GM19467 (cell line): ENCODE measurements around the gene RHBG.

ENCODE experiments used
- ATAC-seq: cut with Tn5 transposase; IDR thresholded peaks from one replicate; pipeline ENCODE4 v1.9.1; 2021; ENCODE audit warnings: mild to moderate bottlenecking, moderate library complexity; ENCODE audit not compliant: unreplicated experiment

Gene RHBG

DNA sequence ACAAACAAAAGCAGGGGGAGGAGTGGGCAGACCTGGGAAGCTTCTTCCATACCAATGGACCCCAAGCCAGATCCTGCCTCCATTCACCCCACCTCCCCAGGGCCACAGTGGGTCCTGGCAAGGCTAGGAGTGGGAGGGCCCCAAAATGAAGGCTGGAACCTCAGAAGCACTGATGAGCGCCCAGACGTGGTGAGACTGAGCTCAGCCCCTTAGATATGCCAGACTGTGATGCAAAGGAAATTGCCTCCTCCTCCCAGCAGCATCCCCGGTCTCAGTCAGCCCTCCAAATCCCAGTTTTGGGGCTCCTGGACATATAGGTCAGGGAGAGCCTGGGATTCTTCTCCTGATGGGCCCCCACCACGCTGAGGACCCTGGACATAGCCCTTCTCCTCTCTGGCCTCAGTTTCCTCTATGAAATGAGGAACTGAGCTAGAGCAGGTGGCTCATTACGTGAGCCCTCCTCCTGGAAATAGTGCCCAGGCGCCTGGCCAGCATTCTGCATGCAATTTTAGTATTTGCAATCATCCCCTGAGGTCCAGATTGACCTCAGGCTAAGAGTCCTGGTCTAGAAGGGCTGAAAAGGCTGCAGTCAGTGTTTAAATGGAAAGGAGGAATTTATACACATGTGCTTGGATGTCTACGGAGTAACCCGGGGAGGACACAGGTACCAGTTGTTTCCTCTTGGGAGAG is 33.5 kb downstream of the RHBG start:
- ATAC-seq = no peak

GRCh38 chr1:156405670-156406069 is 36.7 kb downstream of the RHBG start:
- no peak for ATAC-seq

DNA sequence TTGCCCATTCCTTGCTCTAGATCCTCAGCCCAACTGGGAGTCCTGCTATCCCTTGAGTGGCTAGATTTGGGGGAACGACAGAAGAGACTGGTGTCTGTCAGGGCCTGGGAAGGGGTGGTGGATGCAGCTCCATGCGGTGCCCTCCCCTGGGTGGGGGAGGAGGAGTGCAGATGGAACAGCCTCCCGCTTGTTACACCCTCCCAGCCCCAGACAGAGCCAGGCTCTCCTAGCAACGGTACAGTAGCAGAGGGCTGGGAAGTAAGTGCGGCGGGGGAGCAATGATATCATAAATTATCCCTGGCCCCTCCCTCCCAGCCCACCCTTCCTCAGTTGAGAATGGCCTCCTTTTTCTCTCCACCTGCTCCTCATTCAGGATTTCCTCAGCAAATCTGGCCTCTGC is 37.2 kb downstream of the RHBG start:
- no peak for ATAC-seq

GRCh38 chr1:156407344-156407743 is 38.3 kb downstream of the RHBG start:
- no peak for ATAC-seq

- no peak for ATAC-seq
These were observed 38.7 kb downstream of the RHBG start for GRCh38 chr1:156407760-156408159.

DNA sequence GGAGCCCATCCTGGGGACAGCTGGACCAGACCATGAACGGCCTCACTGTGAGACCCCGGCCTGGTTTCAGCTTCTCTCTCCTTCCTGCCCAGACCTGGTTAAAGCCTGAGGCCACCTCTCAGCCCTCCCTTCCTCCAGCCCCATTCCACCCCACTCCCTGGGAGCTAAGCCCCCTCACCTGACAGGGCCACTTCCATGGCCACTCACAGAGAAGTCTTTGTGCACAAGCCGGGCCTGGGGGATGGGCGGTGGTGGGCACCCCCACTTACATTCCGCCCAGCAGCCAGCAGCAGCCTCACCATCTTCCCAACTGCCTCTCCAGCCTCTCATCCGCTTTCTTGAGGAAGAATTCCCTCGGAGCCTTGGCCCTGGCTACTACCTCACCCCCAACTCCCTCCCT is 40.4 kb downstream of the RHBG start:
- no peak for ATAC-seq

DNA sequence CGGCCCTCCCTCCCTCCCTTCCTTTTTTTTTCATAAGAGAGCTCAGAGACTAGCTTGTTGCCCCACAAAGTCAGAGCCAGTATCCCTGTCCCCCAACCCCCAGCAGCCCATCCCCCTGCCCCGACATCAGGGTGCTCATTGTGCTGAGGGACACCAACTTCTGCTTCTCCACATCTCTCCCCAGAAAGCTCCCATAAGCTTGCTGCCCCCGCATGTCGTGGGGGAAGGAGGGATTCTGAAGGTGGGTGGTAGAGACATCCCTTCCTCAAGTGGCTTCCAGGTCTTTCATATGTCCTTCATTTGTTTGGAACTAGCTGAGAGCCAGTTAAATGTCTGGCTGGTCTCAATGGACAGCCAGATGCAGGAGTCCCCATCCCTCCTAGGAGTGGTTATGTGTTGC is 41.2 kb downstream of the RHBG start:
- no peak for ATAC-seq

DNA sequence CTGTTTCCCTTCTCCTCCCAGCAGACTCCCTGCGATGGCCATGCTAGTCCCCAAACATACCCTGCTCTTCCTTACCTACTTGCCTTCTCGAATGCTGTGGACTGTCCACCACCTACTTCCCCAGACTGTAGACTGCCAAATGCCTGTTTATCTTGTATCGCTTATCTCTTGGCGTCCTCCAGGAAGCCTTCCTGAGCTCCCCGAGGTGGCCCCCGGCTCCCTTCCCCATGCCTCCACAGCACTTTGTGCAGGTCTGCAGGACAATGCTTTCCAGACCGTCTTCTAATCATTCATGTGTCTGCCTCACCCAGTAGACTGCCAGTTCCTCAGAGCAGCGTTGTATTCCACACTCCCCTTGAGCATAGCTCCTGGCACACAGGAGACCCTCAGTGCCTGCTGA is 41.7 kb downstream of the RHBG start:
- ATAC-seq = no peak

GRCh38 chr1:156412653-156413321 is 43.8 kb downstream of the RHBG start:
- no peak for ATAC-seq

DNA sequence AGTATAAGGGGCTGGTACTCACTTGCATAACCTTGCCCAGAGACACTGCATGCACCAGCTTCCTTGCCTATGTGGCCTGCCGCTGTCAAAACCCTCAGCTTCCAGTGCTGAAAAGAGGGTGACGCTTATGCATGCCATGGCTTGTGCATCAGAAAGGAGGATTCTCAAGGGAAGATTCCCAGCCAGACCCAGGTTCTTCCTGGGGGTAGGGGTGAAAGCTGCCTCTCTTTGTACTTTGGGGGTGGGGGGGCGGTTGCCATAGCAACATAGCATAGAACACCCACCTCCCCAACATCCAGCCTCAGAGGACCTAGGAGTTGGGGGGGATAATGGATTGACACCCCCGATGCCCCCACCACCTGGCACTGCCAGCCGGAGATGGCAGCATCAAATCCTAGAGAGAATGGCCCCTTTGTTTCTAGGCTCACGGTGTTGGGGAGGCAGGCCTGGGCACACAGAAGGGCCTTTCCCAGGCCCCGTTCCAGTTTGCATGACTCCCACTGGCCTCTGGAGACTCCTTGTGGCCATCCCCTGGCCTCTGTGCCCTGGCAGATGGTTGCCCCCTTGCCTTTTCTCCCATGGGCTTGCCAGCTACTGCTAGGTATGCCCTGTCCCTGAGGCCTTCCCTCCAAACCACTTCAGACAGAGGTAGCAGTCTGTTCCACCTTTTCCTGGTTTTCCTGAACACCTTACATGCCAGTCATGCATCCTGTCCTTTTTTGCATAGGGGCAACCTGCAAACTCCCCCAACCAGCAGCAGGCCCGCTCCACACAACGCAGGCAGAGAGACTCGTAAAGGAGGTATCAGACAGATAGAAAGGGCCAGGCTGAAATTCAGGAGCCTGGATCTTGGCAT is 44.6 kb downstream of the RHBG start:
- no peak for ATAC-seq

DNA sequence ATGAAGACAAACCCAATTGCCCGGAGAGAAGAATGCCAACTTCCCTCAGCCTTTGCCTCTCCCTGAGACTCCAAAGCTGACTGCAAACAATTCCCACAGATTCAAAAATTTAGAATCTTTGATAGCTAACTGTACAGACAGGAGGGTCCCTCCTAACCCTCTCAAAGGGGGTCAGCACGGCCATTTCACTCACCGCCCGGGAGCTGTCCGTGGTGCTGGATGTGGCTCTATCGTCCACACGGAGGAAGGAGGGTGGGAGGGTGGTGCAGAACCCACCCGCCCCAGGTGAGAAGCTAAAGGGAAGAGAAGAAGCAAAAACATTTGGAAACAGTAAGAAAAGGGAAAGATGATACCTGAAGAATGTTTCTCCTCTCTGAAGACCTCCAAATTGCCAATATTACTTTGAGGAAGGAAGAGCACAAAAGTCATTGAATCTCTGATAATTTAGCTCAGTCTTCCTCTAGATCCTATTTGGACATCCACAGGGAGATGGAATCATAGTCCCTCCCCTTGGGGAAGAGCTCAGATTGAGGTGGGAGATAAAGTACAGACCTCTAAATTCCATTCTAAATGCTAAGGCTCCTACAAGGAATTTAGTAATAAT is 45.6 kb downstream of the RHBG start:
- no peak for ATAC-seq

- no peak for ATAC-seq
These were observed 48.0 kb downstream of the RHBG start for GRCh38 chr1:156416993-156417392.

DNA sequence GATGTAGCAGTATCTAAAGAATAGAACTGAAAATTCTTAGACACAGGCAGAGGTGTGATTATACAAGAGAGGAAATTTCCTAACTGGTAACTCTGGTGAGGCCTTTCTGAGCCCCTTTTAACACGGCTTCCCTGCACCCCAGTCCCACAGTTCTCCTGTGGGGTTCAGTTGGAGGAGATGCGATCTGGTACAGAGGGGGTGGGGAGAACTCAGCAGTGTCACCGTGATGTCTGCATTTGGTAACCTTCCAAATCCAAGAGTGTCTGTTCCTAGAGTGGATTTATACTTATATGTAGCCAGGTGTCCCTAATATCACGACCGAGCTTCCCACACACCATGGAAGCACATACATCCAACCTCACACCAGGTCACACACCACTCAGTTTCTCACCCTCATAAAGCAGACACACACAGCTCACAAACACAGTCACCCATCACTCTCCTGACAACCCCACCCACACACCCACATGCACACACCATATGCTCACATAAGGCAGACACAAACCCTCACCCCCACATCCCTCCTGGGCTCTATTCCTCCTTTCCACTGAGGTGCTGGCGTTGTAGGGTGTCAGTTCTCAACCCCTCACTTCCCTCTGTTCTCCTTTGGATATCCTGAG is 48.5 kb downstream of the RHBG start:
- no peak for ATAC-seq

- no peak for ATAC-seq
These were observed 49.5 kb downstream of the RHBG start for GRCh38 chr1:156418416-156419070.

- ATAC-seq = no peak
These were observed 50.8 kb downstream of the RHBG start for GRCh38 chr1:156419854-156420204.

DNA sequence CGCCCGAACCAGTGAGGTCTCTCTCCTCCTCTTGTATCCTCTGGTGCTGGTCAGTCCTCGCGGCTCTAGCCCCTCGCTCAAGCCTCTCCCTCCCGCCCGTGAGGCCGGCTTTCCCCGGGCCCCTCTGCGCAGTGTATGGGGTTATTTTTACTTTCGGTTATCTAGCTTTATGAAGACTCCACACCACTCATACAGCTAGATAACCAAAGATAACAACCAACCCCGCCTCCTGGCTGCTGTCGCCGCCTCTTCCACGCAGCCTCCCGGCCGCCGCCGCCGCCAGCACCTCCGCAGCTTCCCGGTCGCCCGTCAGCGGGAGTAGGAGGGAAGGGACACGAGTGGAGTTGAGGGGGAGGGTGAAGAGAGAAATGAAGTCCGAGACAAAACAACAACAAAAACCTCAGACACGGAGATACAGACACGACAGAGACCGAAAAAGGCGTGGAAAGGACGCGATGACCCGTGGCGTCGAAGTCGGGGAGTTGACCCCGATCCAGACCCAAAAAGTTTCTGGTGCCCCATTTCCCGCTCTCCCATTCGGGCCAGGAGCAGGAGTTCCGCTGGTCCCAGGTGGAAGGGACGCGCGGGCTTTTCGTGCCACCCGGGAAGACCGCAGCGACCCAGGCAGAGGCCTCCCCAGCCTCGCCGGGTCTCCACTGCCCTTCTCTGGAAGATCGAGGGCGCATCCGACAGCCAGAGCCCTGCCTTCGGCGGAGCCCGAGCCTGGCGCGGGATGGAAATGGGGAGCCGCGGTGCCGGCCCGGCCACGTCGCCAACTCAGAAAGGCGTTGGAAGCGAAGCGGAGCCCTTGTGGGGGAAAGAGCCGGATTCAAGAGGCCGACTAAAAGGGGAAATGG is 51.4 kb downstream of the RHBG start:
- no peak for ATAC-seq

- ATAC-seq = no peak
These were observed 52.3 kb downstream of the RHBG start for GRCh38 chr1:156421062-156421938.

DNA sequence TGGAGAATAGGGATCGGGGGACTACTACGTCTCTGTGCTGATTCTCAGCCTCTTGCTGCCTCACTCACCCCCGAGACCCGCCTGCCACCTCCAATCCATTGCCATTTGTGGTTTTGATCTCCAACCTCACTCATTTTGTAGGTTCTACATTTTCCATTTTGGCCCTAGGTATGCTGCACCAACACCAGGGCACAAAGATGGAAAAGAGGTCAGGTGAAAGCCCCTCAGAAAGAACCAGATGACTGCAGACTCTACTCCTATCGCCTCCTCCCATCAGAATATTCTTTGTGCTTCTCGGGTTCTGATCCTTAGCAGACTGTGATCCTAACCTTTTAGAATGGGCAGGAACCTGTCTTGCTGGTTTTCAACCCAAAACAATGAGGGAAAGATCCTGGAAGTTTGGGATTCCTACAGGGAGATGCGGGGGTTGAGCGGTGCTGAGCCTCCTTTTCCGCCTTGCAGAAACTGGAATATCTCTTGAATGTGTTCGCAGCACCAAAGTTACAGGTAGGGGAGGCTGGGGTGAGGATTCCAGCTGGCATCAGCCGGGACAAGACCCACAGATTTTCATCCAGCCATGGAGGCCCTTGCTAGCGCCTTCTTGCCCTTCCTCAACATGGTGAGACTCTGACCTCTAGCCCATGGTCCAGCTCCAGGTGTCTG is 53.1 kb downstream of the RHBG start:
- no peak for ATAC-seq
